ENCODE measurements around the gene PTAFR. TPM values are rescaled to one million over a fixed set of nuclear protein-coding genes. Genes with fewer than 3 reads are reported as not detected.

The PTAFR gene
- polyA plus RNA-seq, 1 experiment, result 0.12 TPM

GRCh38 chr1:28175955-28176485, 470 bp downstream of the PTAFR start:
- no peaks in the 10 kb centered on the region for H3K9me3 ChIP-seq (ENCODE audit: control insufficient read depth, insufficient read depth, low read length)
- DNase-seq (ENCODE audit: low read depth, low spot score), result no peak
- no peak for TF ChIP-seq CTCF (IDR thresholded peaks at IDR 0.05; ENCODE audit: low read depth, low read length)
- H3K27me3 ChIP-seq (ENCODE audit: control insufficient read depth, insufficient read depth, low read length), result no peaks in the 10 kb centered on the region
- POLR2A ChIA-PET, result interaction anchor here (0.6 kb wide), 1 partner anchor 110 kb away, joined by 3 read pairs; no protein-coding TSS in a partner anchor
- H3K27ac ChIP-seq (ENCODE audit: low read depth, low read length), result no peak overlapping the region
- CTCF ChIA-PET, result interaction anchor here (1.4 kb wide), 1 partner anchor 16 kb away, joined by 3 read pairs; no protein-coding TSS in a partner anchor
- no peak overlapping the region for H3K4me3 ChIP-seq (ENCODE audit: low read depth, low read length)

GRCh38 chr1:28173980-28174297, 2.6 kb downstream of the PTAFR start:
- Histone ChIP-seq H3K27ac (ENCODE audit: low read depth, low read length) (peak overlapping the region; percentile 31), H3K27me3 (ENCODE audit: control insufficient read depth, insufficient read depth, low read length) (no peaks in the 10 kb centered on the region), H3K4me3 (ENCODE audit: low read depth, low read length) (no peak overlapping the region), H3K9me3 (ENCODE audit: control insufficient read depth, insufficient read depth, low read length) (no peaks in the 10 kb centered on the region)
- peak; percentile 27 for DNase-seq (ENCODE audit: low read depth, low spot score)
- ChIA-PET POLR2A (interaction anchor here (0.6 to 1.5 kb wide), 2 partner anchors 10 to 151 kb away, joined by 3 to 5 read pairs; no protein-coding TSS in a partner anchor), CTCF (interaction anchor here (1.7 kb wide), 1 partner anchor 82 kb away, joined by 8 read pairs; no protein-coding TSS in a partner anchor)
- no peak for TF ChIP-seq CTCF (IDR thresholded peaks at IDR 0.05; ENCODE audit: low read depth, low read length)

- Histone ChIP-seq H3K9me3 (ENCODE audit: control insufficient read depth, insufficient read depth, low read length) (no peaks in the 10 kb centered on the region), H3K27me3 (ENCODE audit: control insufficient read depth, insufficient read depth, low read length) (no peaks in the 10 kb centered on the region), H3K27ac (ENCODE audit: low read depth, low read length) (peak overlapping the region; percentile 31), H3K4me3 (ENCODE audit: low read depth, low read length) (no peak overlapping the region)
- POLR2A ChIA-PET, result interaction anchor here (0.6 to 1.5 kb wide), 3 partner anchors 9 to 151 kb away, joined by 3 to 9 read pairs (median 5); no protein-coding TSS in a partner anchor
- CTCF ChIA-PET, result interaction anchor here (0.6 to 1.7 kb wide), 2 partner anchors 64 to 82 kb away, joined by 5 to 8 read pairs; no protein-coding TSS in a partner anchor
- TF ChIP-seq CTCF (IDR thresholded peaks at IDR 0.05; ENCODE audit: low read depth, low read length), result no peak
- no peak for DNase-seq (ENCODE audit: low read depth, low spot score)
These were observed 3.1 kb downstream of the PTAFR start for GRCh38 chr1:28173151-28173979.

- CTCF ChIA-PET, result interaction anchor here (0.6 to 1.7 kb wide), 2 partner anchors 63 to 81 kb away, joined by 5 to 8 read pairs; no protein-coding TSS in a partner anchor
- no peak for DNase-seq (ENCODE audit: low read depth, low spot score)
These were observed 3.8 kb downstream of the PTAFR start for GRCh38 chr1:28172713-28173150.

More at GRCh38 chr1:28172713-28173150, 3.8 kb downstream of the PTAFR start:
- TF ChIP-seq CTCF (IDR thresholded peaks at IDR 0.05; ENCODE audit: low read depth, low read length), result no peak
- Histone ChIP-seq H3K9me3 (ENCODE audit: control insufficient read depth, insufficient read depth, low read length) (no peaks in the 10 kb centered on the region; the same call in 1 of the 2 replicates), H3K27me3 (ENCODE audit: control insufficient read depth, insufficient read depth, low read length) (no peaks in the 10 kb centered on the region), H3K27ac (ENCODE audit: low read depth, low read length) (no peak overlapping the region), H3K4me3 (ENCODE audit: low read depth, low read length) (no peak overlapping the region)
- POLR2A ChIA-PET, result interaction anchor here (0.7 to 1.5 kb wide), 2 partner anchors 9 to 62 kb away, joined by 5 to 9 read pairs; no protein-coding TSS in a partner anchor

Measured in AG04450 (cell line).